ENCODE data around the gene EML3. TPM values are rescaled to one million over a fixed set of nuclear protein-coding genes. Genes with fewer than 3 reads are reported as not detected.
A peak's percentile ranks its signal among the peaks of the same experiment; 100 is the strongest.
"Not testable (repeated sequence)": the region's sequence is repeated elsewhere in the genome, so short reads cannot be mapped to it uniquely, and the experiment has no call there.

The EML3 gene
- total RNA-seq, 2 experiments from 2014 or later = 121 to 122 TPM

DNA sequence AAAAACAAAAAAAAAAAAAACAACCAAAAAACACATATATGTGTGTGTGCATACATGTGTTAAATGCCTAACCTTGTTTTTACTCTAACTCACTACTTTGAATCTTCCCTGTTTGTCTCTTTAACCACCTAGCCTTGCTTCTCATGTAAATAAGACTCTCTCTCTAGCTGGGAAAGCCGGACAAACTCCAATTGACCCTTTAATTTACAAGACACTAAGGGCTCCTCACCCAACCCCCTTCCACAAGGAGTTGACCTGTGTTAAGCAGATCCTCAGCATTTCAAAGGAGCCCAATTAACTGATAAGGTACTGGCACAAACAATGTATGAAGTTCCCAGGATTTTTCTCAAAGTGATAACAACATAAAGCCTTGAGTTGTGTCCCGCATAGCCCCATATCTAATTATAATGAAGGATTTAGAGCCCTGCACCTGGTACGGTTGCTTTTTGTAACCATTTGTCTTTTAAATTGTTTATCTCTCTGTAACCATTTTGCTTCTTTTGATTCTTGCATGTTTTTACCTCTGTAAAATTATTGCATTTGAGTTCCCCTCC, 50.8 kb downstream of the EML3 start:
- CTCF ChIA-PET = interaction anchor here (1.0 to 11.6 kb wide), 6 partner anchors 12 to 162 kb away, joined by 3 to 268 read pairs (median 14); partner anchors contain the start of genes AHNAK, EEF1G and TUT1
- H3K27me3 Mint-ChIP-seq, DNase-seq, H3K9me3 Mint-ChIP-seq, H3K4me3 Mint-ChIP-seq: not testable (repeated sequence)
- Mint-ChIP-seq H3K27ac (peak overlapping the region; percentile 53), H3K4me1 (peaks cover 71% of the 10 kb centered on the region), H3K36me3 (ENCODE audit: low read depth) (peaks cover 67% of the 10 kb centered on the region)
- POLR2A ChIA-PET = interaction anchor here (0.9 to 10.8 kb wide), 4 partner anchors 20 to 320 kb away, joined by 3 to 364 read pairs (median 20); partner anchors contain the start of gene AHNAK

DNA sequence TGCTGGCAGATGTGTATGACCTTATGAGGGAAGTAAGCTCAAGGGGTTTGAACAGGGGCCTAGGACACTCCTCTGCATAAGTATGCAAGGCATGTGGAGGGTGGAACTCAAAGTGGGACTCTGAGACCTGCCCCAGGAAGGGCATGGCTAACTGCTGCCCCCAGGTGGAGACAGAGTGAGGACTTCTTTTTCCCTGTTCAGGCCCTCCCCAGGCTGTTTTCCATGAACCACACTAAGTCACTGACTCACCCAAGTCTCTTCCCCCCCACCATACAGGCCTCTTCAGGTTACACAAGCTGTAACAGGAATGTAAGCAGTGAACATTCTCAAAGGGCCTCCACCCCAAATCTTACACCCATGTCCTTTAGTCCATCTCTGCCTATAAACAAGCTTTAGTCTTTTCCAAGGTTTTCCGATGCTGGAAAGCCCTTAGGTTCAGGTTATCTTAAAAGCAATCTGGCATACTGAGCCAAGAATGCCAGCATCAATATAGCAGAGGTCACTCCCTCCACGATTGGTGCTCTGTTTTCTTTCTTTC, 51.9 kb downstream of the EML3 start:
- H3K4me3 Mint-ChIP-seq = no peak overlapping the region
- H3K27ac Mint-ChIP-seq = peak overlapping the region; percentile 99
- H3K27me3 Mint-ChIP-seq = no peaks in the 10 kb centered on the region
- no peaks in the 10 kb centered on the region for H3K9me3 Mint-ChIP-seq
- peak; percentile 84 for DNase-seq
- H3K4me1 Mint-ChIP-seq = peaks cover 71% of the 10 kb centered on the region
- POLR2A ChIA-PET = interaction anchor here (0.7 to 10.8 kb wide), 11 partner anchors 9 to 321 kb away, joined by 3 to 364 read pairs (median 4); partner anchors contain the start of genes AHNAK, C11orf98, EEF1G and HNRNPUL2
- peaks cover 56% of the 10 kb centered on the region for H3K36me3 Mint-ChIP-seq (ENCODE audit: low read depth)
- CTCF ChIA-PET = interaction anchor here (0.6 to 11.6 kb wide), 18 partner anchors 10 to 296 kb away, joined by 3 to 268 read pairs (median 6); partner anchors contain the start of genes AHNAK, EEF1G, HNRNPUL2 and TUT1

DNA sequence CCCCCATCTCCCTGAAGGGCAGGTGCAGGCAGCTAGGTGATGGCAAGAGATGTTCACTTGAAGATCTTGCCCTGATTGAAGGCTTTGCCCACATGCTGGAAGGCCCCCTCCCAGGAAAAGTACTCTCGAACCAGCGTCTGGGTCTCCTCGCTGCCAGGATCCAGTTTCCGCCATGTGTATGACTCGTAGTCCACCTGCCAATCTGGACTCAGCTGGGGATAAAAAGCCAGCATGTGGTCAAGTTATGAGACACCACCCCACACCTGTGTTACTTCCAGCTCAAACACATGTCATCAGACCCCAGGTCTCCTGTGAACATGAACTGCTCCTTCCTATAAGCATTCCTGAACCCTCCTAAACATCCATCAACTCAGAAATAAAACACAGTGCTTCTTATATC, 52.9 kb downstream of the EML3 start:
- POLR2A ChIA-PET = interaction anchor here (1.0 to 10.8 kb wide), 10 partner anchors 8 to 322 kb away, joined by 3 to 364 read pairs (median 8); partner anchors contain the start of genes AHNAK, EEF1G, HNRNPUL2 and TUT1
- DNase-seq, H3K27me3 Mint-ChIP-seq, H3K9me3 Mint-ChIP-seq: not testable (repeated sequence)
- H3K27ac Mint-ChIP-seq = peak overlapping the region; percentile 99
- peaks cover 46% of the 10 kb centered on the region for H3K36me3 Mint-ChIP-seq (ENCODE audit: low read depth)
- H3K4me3 Mint-ChIP-seq = peak overlapping the region; percentile 45
- peaks cover 78% of the 10 kb centered on the region for H3K4me1 Mint-ChIP-seq
- CTCF ChIA-PET = interaction anchor here (0.8 to 11.6 kb wide), 18 partner anchors 9 to 322 kb away, joined by 3 to 268 read pairs (median 6); partner anchors contain the start of genes AHNAK, EEF1G, HNRNPUL2 and SLC3A2

DNA sequence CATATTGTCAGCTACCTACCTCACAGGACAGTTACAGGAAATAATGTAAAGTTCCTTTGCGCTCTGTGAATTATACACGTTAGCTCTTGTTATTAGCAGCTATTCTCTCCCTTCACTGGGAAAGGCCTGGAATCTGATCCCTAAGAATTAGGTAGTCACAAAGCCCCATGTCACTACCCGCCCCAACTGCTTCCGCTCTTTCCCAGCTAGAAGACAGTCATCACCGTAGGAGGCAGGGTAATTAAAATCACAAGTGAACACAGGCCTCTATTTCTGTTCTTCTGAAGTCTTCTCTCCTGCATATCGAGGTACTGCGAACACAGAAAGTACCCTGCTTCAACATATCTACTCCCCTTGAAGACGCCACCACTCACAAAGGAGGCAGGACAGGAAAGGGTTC, 53.4 kb downstream of the EML3 start:
- peaks cover 46% of the 10 kb centered on the region for H3K36me3 Mint-ChIP-seq (ENCODE audit: low read depth)
- no peaks in the 10 kb centered on the region for H3K27me3 Mint-ChIP-seq
- H3K4me1 Mint-ChIP-seq = peaks cover 82% of the 10 kb centered on the region
- ChIA-PET CTCF (interaction anchor here (0.8 to 11.6 kb wide), 14 partner anchors 8 to 322 kb away, joined by 3 to 268 read pairs (median 4); partner anchors contain the start of genes AHNAK, SLC3A2 and TUT1), POLR2A (interaction anchor here (1.0 to 10.8 kb wide), 10 partner anchors 8 to 322 kb away, joined by 3 to 364 read pairs (median 12); partner anchors contain the start of genes AHNAK, B3GAT3, EEF1G and HNRNPUL2)
- DNase-seq = no peak
- peak overlapping the region; percentile 99 for H3K27ac Mint-ChIP-seq
- peak overlapping the region; percentile 45 for H3K4me3 Mint-ChIP-seq
- no peaks in the 10 kb centered on the region for H3K9me3 Mint-ChIP-seq

DNA sequence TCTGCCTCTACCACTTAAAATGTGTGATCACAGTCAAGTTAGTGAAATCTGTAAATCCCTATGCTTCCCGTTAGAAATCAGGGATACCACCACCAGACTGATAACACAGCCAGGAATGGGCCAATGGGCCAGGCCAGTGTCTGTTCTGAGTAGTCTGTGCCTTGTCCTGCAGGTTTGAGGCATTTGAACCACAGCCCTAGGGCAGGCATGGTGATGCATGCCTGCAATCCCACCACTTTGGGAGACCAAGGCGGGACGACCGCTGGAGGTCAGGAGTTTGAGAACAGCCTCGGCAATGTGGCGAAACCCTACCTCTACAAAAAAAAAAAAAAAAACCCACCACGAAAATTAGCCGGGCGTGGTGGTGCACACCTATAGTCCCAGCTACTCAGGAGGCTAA, 53.9 kb downstream of the EML3 start:
- Mint-ChIP-seq H3K27ac (peak overlapping the region; percentile 99), H3K27me3 (no peaks in the 10 kb centered on the region), H3K9me3 (no peaks in the 10 kb centered on the region), H3K36me3 (ENCODE audit: low read depth) (peaks cover 44% of the 10 kb centered on the region), H3K4me1 (peaks cover 85% of the 10 kb centered on the region), H3K4me3 (peak overlapping the region; percentile 18)
- CTCF ChIA-PET = interaction anchor here (0.8 to 11.6 kb wide), 16 partner anchors 8 to 323 kb away, joined by 3 to 268 read pairs (median 4); partner anchors contain the start of genes AHNAK, MTA2, SLC3A2 and TUT1
- no peak for DNase-seq
- POLR2A ChIA-PET = interaction anchor here (1.0 to 10.8 kb wide), 10 partner anchors 14 to 323 kb away, joined by 3 to 364 read pairs (median 13); partner anchors contain the start of genes AHNAK, B3GAT3, C11orf98 and CSKMT

DNA sequence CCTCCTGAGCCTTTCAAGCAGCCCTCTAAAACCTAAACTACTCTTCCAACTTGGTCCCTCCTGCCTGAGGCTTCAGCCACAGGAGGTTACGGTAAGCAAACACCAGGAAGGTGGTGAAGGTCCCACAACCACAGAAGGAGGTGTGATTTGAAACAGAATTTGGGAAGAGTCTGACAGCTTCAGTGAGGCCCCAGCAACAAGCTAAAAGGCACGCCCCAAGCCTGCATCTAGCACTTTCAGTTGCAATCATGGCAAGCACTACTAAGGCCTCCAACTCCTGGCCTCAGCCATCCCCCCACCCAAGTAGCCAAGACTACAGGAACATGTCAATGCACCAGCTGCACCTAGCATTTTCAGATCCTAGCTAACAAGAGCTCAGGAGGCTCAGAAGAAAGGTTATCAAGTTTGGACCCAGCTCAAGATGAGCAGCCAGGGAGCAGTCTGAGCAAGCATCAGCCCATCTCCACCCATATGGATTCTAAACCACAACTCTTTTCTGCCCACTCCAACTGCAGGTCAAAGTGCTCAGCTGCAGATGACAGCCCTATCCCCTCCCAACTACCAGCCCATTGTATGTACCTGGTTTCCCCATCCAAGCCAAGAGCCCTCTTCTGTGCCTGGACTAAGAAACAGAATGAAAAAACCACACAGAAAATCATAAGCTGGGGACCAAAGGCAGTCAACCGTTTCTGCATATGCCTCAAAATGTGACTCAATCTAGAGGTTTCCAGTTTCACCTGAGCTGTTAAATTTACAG, 55.5 kb downstream of the EML3 start:
- POLR2A ChIA-PET = interaction anchor here (0.6 to 10.8 kb wide), 24 partner anchors 9 to 324 kb away, joined by 3 to 364 read pairs (median 8); partner anchors contain the start of genes AHNAK, B3GAT3, BSCL2 and C11orf98

DNA sequence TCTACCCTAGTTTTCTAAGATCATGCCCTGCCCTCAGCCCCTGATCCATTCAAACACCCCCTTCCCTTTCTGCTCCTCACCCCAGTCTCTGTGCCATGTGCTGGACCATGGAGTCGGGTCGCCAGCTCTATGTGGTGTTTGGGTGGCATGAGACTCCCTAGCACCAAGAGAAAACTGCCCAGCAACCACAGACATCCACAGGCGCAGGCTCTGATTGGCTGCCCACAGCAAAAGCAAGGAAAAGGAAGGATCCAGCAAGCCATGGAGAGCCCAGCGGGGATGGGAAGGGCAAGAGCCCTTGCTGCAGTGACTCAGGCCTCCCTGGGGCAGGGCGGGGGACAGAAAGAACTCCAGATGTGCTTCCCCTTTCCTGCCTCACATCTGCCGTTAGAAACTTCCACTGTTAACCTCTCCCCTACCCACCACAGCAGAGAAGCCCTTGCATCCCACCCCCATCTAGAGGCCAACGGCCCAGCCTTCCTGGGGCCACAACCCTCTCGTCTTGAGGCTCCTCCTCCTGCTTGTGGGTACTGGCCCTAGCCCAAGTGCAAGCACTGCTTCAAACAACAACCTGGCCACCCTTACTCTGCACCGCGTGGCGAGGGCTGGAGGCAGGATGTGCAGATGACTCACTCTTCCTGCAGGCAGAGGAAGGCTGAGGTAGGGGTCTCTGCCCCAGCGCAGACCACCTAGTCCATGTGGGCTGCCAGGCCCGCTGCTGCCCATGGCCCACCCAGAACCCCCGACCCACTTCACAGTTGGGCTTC, 56.3 kb downstream of the EML3 start:
- Mint-ChIP-seq H3K36me3 (ENCODE audit: low read depth) (peaks cover 26% of the 10 kb centered on the region), H3K4me3 (peak overlapping the region; percentile 74), H3K27ac (peak overlapping the region; percentile 99), H3K9me3 (no peaks in the 10 kb centered on the region), H3K4me1 (peaks cover 99% of the 10 kb centered on the region), H3K27me3 (no peaks in the 10 kb centered on the region)
- CTCF ChIA-PET = interaction anchor here (1.0 to 11.6 kb wide), 15 partner anchors 12 to 325 kb away, joined by 3 to 268 read pairs (median 7); partner anchors contain the start of genes AHNAK, EEF1G, SLC3A2 and TUT1
- POLR2A ChIA-PET = interaction anchor here (0.9 to 10.8 kb wide), 31 partner anchors 8 to 1194 kb away, joined by 3 to 364 read pairs (median 7); partner anchors contain the start of genes AHNAK, B3GAT3, C11orf98 and CSKMT
- peak; percentile 94 for DNase-seq

More for the DNA sequence above, 55.5 kb downstream of the EML3 start:
- H3K36me3 Mint-ChIP-seq (ENCODE audit: low read depth) = peaks cover 31% of the 10 kb centered on the region
- peak overlapping the region; percentile 74 for H3K4me3 Mint-ChIP-seq
- H3K27ac Mint-ChIP-seq = peak overlapping the region; percentile 99
- peaks cover 95% of the 10 kb centered on the region for H3K4me1 Mint-ChIP-seq
- no peaks in the 10 kb centered on the region for H3K9me3 Mint-ChIP-seq
- no peaks in the 10 kb centered on the region for H3K27me3 Mint-ChIP-seq
- DNase-seq = peak; percentile 88
- CTCF ChIA-PET = interaction anchor here (0.5 to 11.6 kb wide), 20 partner anchors 10 to 626 kb away, joined by 3 to 268 read pairs (median 5); partner anchors contain the start of genes AHNAK, EEF1G, MTA2 and SLC3A2

DNA sequence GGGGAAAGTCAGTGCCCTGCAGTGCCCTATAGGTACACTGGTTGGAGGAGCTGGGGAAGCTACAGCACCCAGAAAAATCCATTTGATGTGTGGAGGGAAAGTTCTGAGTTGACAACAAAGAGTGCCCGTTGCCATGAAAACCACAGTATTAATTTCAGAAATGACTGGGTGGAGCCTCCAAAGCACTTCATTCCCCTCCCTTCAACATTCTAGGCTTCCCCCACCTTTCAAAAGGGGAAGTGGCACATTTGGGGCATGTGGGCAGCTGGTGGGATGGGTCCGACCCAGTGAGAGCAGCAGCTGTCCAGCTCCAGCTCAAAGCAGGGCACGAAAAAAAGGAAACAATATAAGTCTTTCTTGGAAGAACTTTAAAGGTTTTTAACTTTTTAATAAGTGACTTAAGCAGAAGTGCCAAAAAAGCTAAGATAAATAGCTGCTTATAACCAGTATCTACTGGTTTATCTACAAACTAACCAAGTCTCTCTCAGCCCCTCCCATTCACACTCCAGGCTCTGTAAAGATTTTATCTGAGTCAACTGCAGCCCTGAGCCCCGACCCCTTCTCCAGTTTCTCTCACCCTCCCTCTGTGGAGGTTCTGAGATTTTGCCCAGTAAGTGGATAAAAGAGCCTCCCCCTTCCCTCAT, 57.0 kb downstream of the EML3 start:
- Mint-ChIP-seq H3K27me3 (peaks cover 4% of the 10 kb centered on the region), H3K4me1 (peaks cover 99% of the 10 kb centered on the region), H3K4me3 (peak overlapping the region; percentile 74), H3K9me3 (no peaks in the 10 kb centered on the region), H3K27ac (peak overlapping the region; percentile 99), H3K36me3 (ENCODE audit: low read depth) (peaks cover 19% of the 10 kb centered on the region)
- DNase-seq = peak; percentile 74
- POLR2A ChIA-PET = interaction anchor here (0.6 to 10.8 kb wide), 19 partner anchors 11 to 1194 kb away, joined by 3 to 364 read pairs (median 7); partner anchors contain the start of genes AHNAK, C11orf98, CSKMT and CYB561A3
- CTCF ChIA-PET = interaction anchor here (0.8 to 11.6 kb wide), 5 partner anchors 11 to 160 kb away, joined by 3 to 268 read pairs (median 7); partner anchors contain the start of genes AHNAK, C11orf98, CSKMT and TUT1

DNA sequence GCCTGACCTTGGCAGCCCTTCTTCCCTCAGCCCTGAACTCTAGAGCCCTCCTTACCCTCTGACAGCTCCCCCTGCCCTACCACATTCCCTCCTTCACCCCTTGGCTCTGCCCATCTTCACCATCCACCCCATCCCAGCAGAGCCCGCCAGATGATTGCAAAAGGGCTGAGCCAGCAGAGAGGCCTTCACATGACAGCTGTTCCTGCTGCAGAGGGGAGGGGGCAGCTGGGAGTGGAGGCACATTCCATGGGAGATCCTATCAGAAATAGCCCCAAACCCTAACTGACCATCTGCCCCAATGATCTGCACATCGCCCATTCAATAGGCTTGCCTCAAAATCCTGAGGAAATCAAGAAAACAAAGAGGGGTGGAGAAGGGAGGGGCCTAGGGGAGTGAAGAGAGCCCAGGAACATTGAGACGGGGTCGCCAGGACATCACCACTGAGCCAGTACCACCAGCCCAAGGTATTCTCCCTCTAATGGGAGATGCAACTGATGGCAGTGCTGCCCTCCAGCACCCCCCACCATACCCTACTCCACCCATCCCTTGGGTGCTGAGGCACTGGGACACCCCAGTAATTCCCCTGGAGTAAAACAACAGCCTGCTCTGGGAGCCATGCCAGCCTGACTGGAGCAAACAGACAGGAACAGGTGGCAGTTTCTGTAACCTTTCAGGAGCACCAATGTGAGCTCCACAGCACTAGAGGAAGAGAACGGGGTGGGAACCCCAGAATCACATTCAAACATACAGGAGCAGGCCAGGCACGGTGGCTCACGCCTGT, 58.0 kb downstream of the EML3 start:
- peaks cover 8% of the 10 kb centered on the region for H3K27me3 Mint-ChIP-seq
- peak overlapping the region; percentile 99 for H3K27ac Mint-ChIP-seq
- ChIA-PET POLR2A (interaction anchor here (0.8 to 10.8 kb wide), 19 partner anchors 12 to 286 kb away, joined by 3 to 364 read pairs (median 7); partner anchors contain the start of genes AHNAK, C11orf98, CSKMT and EEF1G), CTCF (interaction anchor here (0.7 to 11.6 kb wide), 7 partner anchors 10 to 129 kb away, joined by 3 to 268 read pairs (median 6); partner anchors contain the start of genes AHNAK and TUT1)
- peaks cover 97% of the 10 kb centered on the region for H3K4me1 Mint-ChIP-seq
- H3K4me3 Mint-ChIP-seq = peak overlapping the region; percentile 74
- peaks cover 9% of the 10 kb centered on the region for H3K36me3 Mint-ChIP-seq (ENCODE audit: low read depth)
- H3K9me3 Mint-ChIP-seq = no peaks in the 10 kb centered on the region
- DNase-seq = no peak

DNA sequence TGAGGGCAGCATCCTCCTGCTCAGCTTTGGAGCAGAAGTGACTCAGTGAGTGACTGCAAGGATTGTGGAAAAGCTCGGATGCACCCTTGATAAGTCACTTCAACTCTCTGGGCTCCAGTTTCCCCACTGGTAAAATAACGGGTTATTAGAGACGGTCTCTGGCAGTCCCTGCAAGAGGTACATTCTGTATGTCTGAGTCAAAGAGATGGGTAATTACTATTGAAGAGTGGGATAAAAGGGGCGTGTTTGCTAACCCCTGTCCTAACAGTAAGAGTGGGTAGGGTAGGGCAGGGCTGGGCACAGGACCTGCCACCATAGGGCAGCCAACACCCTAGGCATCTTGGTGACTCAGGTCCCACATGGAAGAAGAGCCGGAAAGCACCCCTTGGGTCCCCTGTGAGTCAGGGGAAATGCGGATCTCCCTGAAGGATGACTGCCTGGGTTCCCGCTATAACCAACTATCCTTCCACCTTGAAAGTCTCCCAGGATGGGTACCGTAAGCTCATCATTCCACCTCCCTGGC, 58.7 kb downstream of the EML3 start:
- CTCF ChIA-PET = interaction anchor here (1.1 to 11.6 kb wide), 7 partner anchors 9 to 129 kb away, joined by 3 to 268 read pairs (median 6); partner anchors contain the start of genes AHNAK and TUT1
- POLR2A ChIA-PET = interaction anchor here (0.8 to 10.8 kb wide), 18 partner anchors 12 to 328 kb away, joined by 3 to 364 read pairs (median 5); partner anchors contain the start of genes AHNAK, C11orf98, CSKMT and EEF1G
- Mint-ChIP-seq H3K9me3 (no peaks in the 10 kb centered on the region), H3K4me1 (peaks cover 90% of the 10 kb centered on the region), H3K36me3 (ENCODE audit: low read depth) (peaks cover 3% of the 10 kb centered on the region), H3K27me3 (peaks cover 10% of the 10 kb centered on the region), H3K27ac (peak overlapping the region; percentile 99), H3K4me3 (no peak overlapping the region)
- DNase-seq = no peak

Measured in activated CD4-positive, alpha-beta memory T cell treated with anti-CD3 and anti-CD28 coated beads, Interleukin-2, amount 10 ng/mL, durations not matched to agents 7 days and 5 days (primary cell).